PFSK-1 (cell line): Measurements from ENCODE around the gene TFEB.

Experiments
- FOXP2 ChIP-seq: optimal IDR thresholded peaks from 2 replicates; pipeline ENCODE3; 2011; ENCODE audit warnings: borderline replicate concordance, control low read depth, inconsistent platforms; ENCODE audit not compliant: insufficient read depth; ENCODE audit errors: extremely low read length, extremely low read depth
- POLR2AphosphoS5 ChIP-seq: IDR thresholded peaks from 2 replicates; pipeline ENCODE4 v1.6.1; 2012; ENCODE audit warnings: low read depth, mild to moderate bottlenecking, control low read depth, low read length, moderate library complexity
- SIN3A ChIP-seq: IDR thresholded peaks from 2 replicates; pipeline ENCODE4 v1.6.1; 2012; ENCODE audit warnings: mild to moderate bottlenecking, low read length, moderate library complexity, borderline replicate concordance; ENCODE audit not compliant: insufficient read depth
- TAF1 ChIP-seq: IDR thresholded peaks from 2 replicates; pipeline ENCODE4 v1.6.1; 2012; ENCODE audit warnings: low read length, control low read depth, borderline replicate concordance; ENCODE audit not compliant: insufficient read depth
- TF ChIP-seq, protein P1 (sequence below), 2 experiments: IDR thresholded peaks; 2 replicates each; pipeline versions ENCODE4 v1.6.1 to v1.8.0; 2011 to 2012; ENCODE audit warnings: low read depth in 2 of 2, low read length in 2 of 2, control low read depth in 1 of 2, inconsistent platforms in 1 of 2, mild to moderate bottlenecking in 1 of 2, moderate library complexity in 1 of 2; ENCODE audit not compliant: insufficient read depth in 1 of 2

DNA sequence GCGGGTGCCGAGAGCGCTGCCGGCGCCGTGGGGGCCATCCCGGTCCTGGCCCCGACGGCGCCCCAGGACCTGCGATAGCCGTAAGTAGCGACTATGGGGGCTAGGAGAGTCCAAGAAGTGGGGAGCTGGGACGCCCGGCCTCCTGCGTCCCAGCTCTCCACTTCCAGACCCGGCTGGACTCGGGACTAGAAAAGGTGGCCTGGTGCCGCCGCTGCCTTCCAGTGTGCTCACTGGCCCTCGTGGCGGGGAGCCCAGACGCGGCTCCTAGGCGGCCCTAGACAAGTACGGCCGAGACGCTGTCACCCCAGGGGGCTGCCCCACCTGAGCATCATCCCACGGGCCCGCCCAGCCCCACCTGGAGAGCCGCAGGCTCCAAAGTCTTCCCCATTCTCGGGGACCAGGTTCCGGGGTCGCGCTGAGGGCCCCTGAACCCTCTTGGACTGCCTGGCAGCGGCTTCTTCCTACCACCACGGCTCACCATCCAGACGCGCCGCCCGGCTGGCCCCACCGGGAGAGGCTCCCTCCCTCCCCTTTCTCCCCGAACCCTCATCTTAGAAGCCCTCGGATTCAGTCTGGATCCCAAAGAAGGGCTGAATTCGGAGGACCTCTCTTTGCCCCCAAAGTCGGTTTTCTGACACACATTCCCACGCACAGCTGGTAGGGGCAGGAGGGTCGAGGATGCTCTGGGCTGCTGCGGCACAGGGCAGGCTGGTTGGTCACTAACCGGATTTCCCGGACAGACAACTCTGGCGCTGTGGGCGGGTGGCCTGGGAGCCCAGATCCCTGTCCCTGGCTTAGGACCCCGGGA lies 98.0 kb downstream of the TFEB start:
- no peak for TF ChIP-seq TAF1
- TF ChIP-seq POLR2AphosphoS5, result no peak
- TF ChIP-seq, protein P1, sequence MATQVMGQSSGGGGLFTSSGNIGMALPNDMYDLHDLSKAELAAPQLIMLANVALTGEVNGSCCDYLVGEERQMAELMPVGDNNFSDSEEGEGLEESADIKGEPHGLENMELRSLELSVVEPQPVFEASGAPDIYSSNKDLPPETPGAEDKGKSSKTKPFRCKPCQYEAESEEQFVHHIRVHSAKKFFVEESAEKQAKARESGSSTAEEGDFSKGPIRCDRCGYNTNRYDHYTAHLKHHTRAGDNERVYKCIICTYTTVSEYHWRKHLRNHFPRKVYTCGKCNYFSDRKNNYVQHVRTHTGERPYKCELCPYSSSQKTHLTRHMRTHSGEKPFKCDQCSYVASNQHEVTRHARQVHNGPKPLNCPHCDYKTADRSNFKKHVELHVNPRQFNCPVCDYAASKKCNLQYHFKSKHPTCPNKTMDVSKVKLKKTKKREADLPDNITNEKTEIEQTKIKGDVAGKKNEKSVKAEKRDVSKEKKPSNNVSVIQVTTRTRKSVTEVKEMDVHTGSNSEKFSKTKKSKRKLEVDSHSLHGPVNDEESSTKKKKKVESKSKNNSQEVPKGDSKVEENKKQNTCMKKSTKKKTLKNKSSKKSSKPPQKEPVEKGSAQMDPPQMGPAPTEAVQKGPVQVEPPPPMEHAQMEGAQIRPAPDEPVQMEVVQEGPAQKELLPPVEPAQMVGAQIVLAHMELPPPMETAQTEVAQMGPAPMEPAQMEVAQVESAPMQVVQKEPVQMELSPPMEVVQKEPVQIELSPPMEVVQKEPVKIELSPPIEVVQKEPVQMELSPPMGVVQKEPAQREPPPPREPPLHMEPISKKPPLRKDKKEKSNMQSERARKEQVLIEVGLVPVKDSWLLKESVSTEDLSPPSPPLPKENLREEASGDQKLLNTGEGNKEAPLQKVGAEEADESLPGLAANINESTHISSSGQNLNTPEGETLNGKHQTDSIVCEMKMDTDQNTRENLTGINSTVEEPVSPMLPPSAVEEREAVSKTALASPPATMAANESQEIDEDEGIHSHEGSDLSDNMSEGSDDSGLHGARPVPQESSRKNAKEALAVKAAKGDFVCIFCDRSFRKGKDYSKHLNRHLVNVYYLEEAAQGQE (IDR thresholded peaks at IDR 0.05; ENCODE audit: insufficient read depth in 1 of 2, low read depth in 2 of 2, low read length in 2 of 2), result no peak
- TF ChIP-seq FOXP2, result no peak
- TF ChIP-seq SIN3A, result no peak
